Naive thymus-derived CD4-positive, alpha-beta T cell (primary cell): Measurements from ENCODE around the gene TMEM131L. TPM values are rescaled to one million over a fixed set of nuclear protein-coding genes. Genes with fewer than 3 reads are reported as not detected.
"Not testable (repeated sequence)": the region's sequence is repeated elsewhere in the genome, so short reads cannot be mapped to it uniquely, and the experiment has no call there.

Experiments
- ATAC-seq: fragments of 150-1000 bp; cut with Tn5 transposase; 2 replicates; pipeline ENCODE4 v1.10.0; 2021; ENCODE audit warnings: mild to moderate bottlenecking, moderate library complexity
- CTCF ChIA-PET: fragments of 350-600 bp; sonication (Branson Sonifier 250); formaldehyde crosslinking; loops from one replicate; lab custom pipeline; 2021; ENCODE audit warnings: antibody characterized with exemption; lab: Charles Lee
- POLR2A ChIA-PET: fragments of 350-600 bp; sonication (Branson Sonifier 250); formaldehyde crosslinking; loops from one replicate; lab custom pipeline; 2021; ENCODE audit warnings: antibody characterized with exemption, inconsistent platforms; lab: Charles Lee
- DNase-seq, 9 donors: peaks; one replicate each; pipeline versions ENCODE4 v3.0.0 to v3.0.0-alpha.2; 2020 to 2022; ENCODE audit warnings: mixed read lengths in 1 of 9
- H3K27ac ChIP-seq: one replicate; pipeline ENCODE4 v1.7.0; 2013; ENCODE audit warnings: mild to moderate bottlenecking, low read depth, low read length, moderate library complexity
- H3K27me3 ChIP-seq, 2 donors: one replicate each; pipeline ENCODE4 v1.7.0; 2013; ENCODE audit warnings: low read length in 2 of 2, mild to moderate bottlenecking in 2 of 2, moderate library complexity in 2 of 2; ENCODE audit not compliant: control insufficient read depth in 2 of 2, insufficient read depth in 2 of 2
- H3K36me3 ChIP-seq, 3 experiments: 1 replicate in 2 of 3; 2 replicates in 1 of 3; pipeline ENCODE4 v1.7.0; 2013; ENCODE audit warnings: low read length in 3 of 3, mild to moderate bottlenecking in 3 of 3, moderate library complexity in 1 of 3; ENCODE audit not compliant: insufficient read depth in 3 of 3, control insufficient read depth in 2 of 3
- H3K4me1 ChIP-seq, 2 donors: one replicate each; pipeline ENCODE4 v1.7.0; 2013; ENCODE audit warnings: low read length in 2 of 2, mild to moderate bottlenecking in 2 of 2, moderate library complexity in 1 of 2; ENCODE audit not compliant: control insufficient read depth in 2 of 2, insufficient read depth in 2 of 2
- H3K4me3 ChIP-seq: 2 replicates; pipeline ENCODE4 v1.7.0; 2013; ENCODE audit warnings: mild to moderate bottlenecking, low read length
- H3K9me3 ChIP-seq, 3 experiments: 1 replicate in 2 of 3; 2 replicates in 1 of 3; pipeline ENCODE4 v1.7.0; 2013; ENCODE audit warnings: low read length in 3 of 3; ENCODE audit not compliant: control insufficient read depth in 2 of 3
- H3K27ac Mint-ChIP-seq, 9 donors: one replicate each; pipeline ENCODE4 v1.8.0; 2020 to 2022; ENCODE audit warnings: mixed read lengths in 9 of 9, mild to moderate bottlenecking in 8 of 9, moderate library complexity in 5 of 9, inconsistent platforms in 2 of 9
- H3K27me3 Mint-ChIP-seq, 5 donors: one replicate each; pipeline ENCODE4 v1.8.0; 2021 to 2022; ENCODE audit warnings: mixed read lengths in 5 of 5, mild to moderate bottlenecking in 1 of 5
- H3K36me3 Mint-ChIP-seq, 5 donors: one replicate each; pipeline ENCODE4 v1.8.0; 2020 to 2022; ENCODE audit warnings: mixed read lengths in 5 of 5, mild to moderate bottlenecking in 3 of 5, inconsistent platforms in 1 of 5
- H3K4me1 Mint-ChIP-seq, 7 donors: one replicate each; pipeline ENCODE4 v1.8.0; 2020 to 2022; ENCODE audit warnings: mixed read lengths in 7 of 7, mild to moderate bottlenecking in 3 of 7, inconsistent platforms in 1 of 7
- H3K4me3 Mint-ChIP-seq, 10 donors: one replicate each; pipeline ENCODE4 v1.8.0; 2020 to 2022; ENCODE audit warnings: mild to moderate bottlenecking in 10 of 10, mixed read lengths in 10 of 10, moderate library complexity in 6 of 10, inconsistent platforms in 2 of 10
- H3K9me3 Mint-ChIP-seq, 11 donors: one replicate each; pipeline ENCODE4 v1.8.0; 2020 to 2022; ENCODE audit warnings: mixed read lengths in 11 of 11, mild to moderate bottlenecking in 4 of 11, inconsistent platforms in 1 of 11, moderate library complexity in 1 of 11
- intact Hi-C, 2 donors: fragments of 100-400 bp; cut with micrococcal nuclease; formaldehyde crosslinking; loops; one replicate each; pipeline ENCODE4 v1.15.1; 2023
- polyA plus RNA-seq, 2 donors: library from polyadenylated mRNA; unstranded; fragments of 300-500 nt; fragmentation: Illumina TruSeq; gene quantifications; one replicate each; pipeline ENCODE4 v1.2.3, GENCODE V29; 2021
- total RNA-seq, 6 experiments: library from RNA in 5 of 6; stranded (reverse) in 5 of 6; gene quantifications; 1 replicate in 5 of 6; 2 replicates in 1 of 6; pipeline ENCODE4 v1.2.3 and lab custom pipeline; 2021 to 2026

TMEM131L gene
- total and polyA plus RNA-seq, 7 experiments from 2014 or later = 45.7 to 111 (median 87.9) TPM

- POLR2A ChIA-PET = interaction anchor here (0.8 kb wide), 1 partner anchor 269 kb away, joined by 3 read pairs; no protein-coding TSS in a partner anchor
- intact Hi-C loops = loop anchor here in 1 of 2 donors (1.0 kb wide), 1 partner anchor 9 kb away; no protein-coding TSS in a partner anchor
- peak overlapping the region in 4 of 9 donors; percentile 14 to 58 (median 34) for H3K27ac Mint-ChIP-seq
These were observed 136.6 kb downstream of the TMEM131L start for GRCh38 chr4:153602758-153603157.

GRCh38 chr4:153603258-153603657 lies 137.1 kb downstream of the TMEM131L start:
- Histone ChIP-seq H3K4me1 (no peaks in the 10 kb centered on the region), H3K27ac (no peak overlapping the region), H3K27me3 (no peaks in the 10 kb centered on the region), H3K9me3 (no peaks in the 10 kb centered on the region), H3K4me3 (no peak overlapping the region), H3K36me3 (peaks cover 31 to 92% (median 32%) of the 10 kb centered on the region in 3 experiments)
- ChIA-PET CTCF (interaction anchor here (0.7 kb wide), 1 partner anchor 164 kb away, joined by 3 read pairs; no protein-coding TSS in a partner anchor), POLR2A (no interaction called here)
- no peak overlapping the region for H3K4me3 Mint-ChIP-seq
- no peak for DNase-seq
- H3K4me1 Mint-ChIP-seq = peaks cover 0 to 22% (median 13%) of the 10 kb centered on the region in 7 donors
- ATAC-seq = no peak
- H3K9me3 Mint-ChIP-seq = no peaks in the 10 kb centered on the region
- peaks cover 0 to 49% (median 20%) of the 10 kb centered on the region in 5 donors for H3K36me3 Mint-ChIP-seq
- intact Hi-C loops = loop anchor here in 1 of 2 donors (1.0 kb wide), 1 partner anchor 8 kb away; no protein-coding TSS in a partner anchor
- no peaks in the 10 kb centered on the region for H3K27me3 Mint-ChIP-seq
- peak overlapping the region in 2 of 9 donors; percentile 52 to 58 for H3K27ac Mint-ChIP-seq

More at GRCh38 chr4:153602758-153603157, 136.6 kb downstream of the TMEM131L start:
- H3K4me1 ChIP-seq = no peaks in the 10 kb centered on the region
- Mint-ChIP-seq H3K9me3 (no peaks in the 10 kb centered on the region), H3K27me3 (no peaks in the 10 kb centered on the region), H3K36me3 (peaks cover 0 to 52% (median 22%) of the 10 kb centered on the region in 5 donors), H3K4me1 (peaks cover 0 to 22% (median 13%) of the 10 kb centered on the region in 7 donors), H3K4me3 (no peak overlapping the region)
- H3K36me3 ChIP-seq = peaks cover 31 to 95% (median 32%) of the 10 kb centered on the region in 3 experiments
- no peak overlapping the region for H3K27ac ChIP-seq
- no peak for ATAC-seq
- no peaks in the 10 kb centered on the region for H3K9me3 ChIP-seq
- CTCF ChIA-PET = no interaction called here
- DNase-seq = no peak
- no peaks in the 10 kb centered on the region for H3K27me3 ChIP-seq
- no peak overlapping the region for H3K4me3 ChIP-seq

GRCh38 chr4:153603835-153604234 lies 137.7 kb downstream of the TMEM131L start:
- H3K4me1 ChIP-seq = no peaks in the 10 kb centered on the region
- H3K27ac Mint-ChIP-seq = peak overlapping the region in 1 of 9 donors; percentile 52
- intact Hi-C loops = loop anchor here in 1 of 2 donors (1.0 kb wide), 1 partner anchor 7 kb away; no protein-coding TSS in a partner anchor
- H3K36me3 Mint-ChIP-seq = peaks cover 0 to 47% (median 20%) of the 10 kb centered on the region in 5 donors
- no peak overlapping the region for H3K4me3 Mint-ChIP-seq
- no peak overlapping the region for H3K4me3 ChIP-seq
- H3K36me3 ChIP-seq = peaks cover 32 to 90% (median 33%) of the 10 kb centered on the region in 3 experiments
- no peaks in the 10 kb centered on the region for H3K9me3 ChIP-seq
- ATAC-seq = no peak
- DNase-seq = no peak
- CTCF ChIA-PET = interaction anchor here (0.7 kb wide), 1 partner anchor 165 kb away, joined by 3 read pairs; no protein-coding TSS in a partner anchor
- POLR2A ChIA-PET = no interaction called here
- H3K27me3 Mint-ChIP-seq = no peaks in the 10 kb centered on the region
- H3K9me3 Mint-ChIP-seq = no peaks in the 10 kb centered on the region
- no peak overlapping the region for H3K27ac ChIP-seq
- no peaks in the 10 kb centered on the region for H3K27me3 ChIP-seq
- peaks cover under 1 to 24% (median 11%) of the 10 kb centered on the region in 7 donors for H3K4me1 Mint-ChIP-seq

GRCh38 chr4:153609070-153609469 lies 142.9 kb downstream of the TMEM131L start:
- Mint-ChIP-seq H3K36me3 (peaks cover 10 to 62% (median 44%) of the 10 kb centered on the region in 5 donors), H3K4me1 (peaks cover 3 to 63% (median 37%) of the 10 kb centered on the region in 7 donors), H3K27ac (peak overlapping the region in 8 of 9 donors; percentile 1 to 88 (median 60))
- H3K27ac ChIP-seq, POLR2A ChIA-PET, CTCF ChIA-PET, DNase-seq, H3K4me3 Mint-ChIP-seq, ATAC-seq, H3K9me3 Mint-ChIP-seq, H3K4me3 ChIP-seq, H3K9me3 ChIP-seq, H3K4me1 ChIP-seq, H3K27me3 Mint-ChIP-seq, H3K27me3 ChIP-seq: not testable (repeated sequence)
- peaks cover 16 to 88% (median 25%) of the 10 kb centered on the region in 3 experiments for H3K36me3 ChIP-seq
- intact Hi-C loops = loop anchor here in 1 of 2 donors (2.0 kb wide), 1 partner anchor 14 kb away; no protein-coding TSS in a partner anchor

- Mint-ChIP-seq H3K4me1 (peaks cover 16 to 71% (median 54%) of the 10 kb centered on the region in 7 donors), H3K36me3 (peaks cover 22 to 73% (median 52%) of the 10 kb centered on the region in 5 donors), H3K27me3 (no peaks in the 10 kb centered on the region), H3K4me3 (no peak overlapping the region), H3K9me3 (peaks cover 0 to 2% (median 0%) of the 10 kb centered on the region in 11 donors), H3K27ac (peak overlapping the region in 8 of 9 donors; percentile 27 to 90 (median 68))
- Histone ChIP-seq H3K4me3 (no peak overlapping the region), H3K27ac (no peak overlapping the region), H3K36me3 (peaks cover 12 to 89% (median 26%) of the 10 kb centered on the region in 3 experiments), H3K9me3 (no peaks in the 10 kb centered on the region), H3K27me3 (no peaks in the 10 kb centered on the region), H3K4me1 (no peaks in the 10 kb centered on the region)
- DNase-seq (no peak), ATAC-seq (no peak)
- ChIA-PET POLR2A (interaction anchor here (0.7 kb wide), 1 partner anchor 912 kb away, joined by 3 read pairs; no protein-coding TSS in a partner anchor), CTCF (no interaction called here)
- intact Hi-C loops = loop anchor here in 1 of 2 donors (1.0 kb wide), 1 partner anchor 7 kb away; no protein-coding TSS in a partner anchor
These were observed 144.6 kb downstream of the TMEM131L start for GRCh38 chr4:153610623-153611376.

GRCh38 chr4:153611679-153612078 lies 145.5 kb downstream of the TMEM131L start:
- ChIA-PET CTCF (no interaction called here), POLR2A (no interaction called here)
- Mint-ChIP-seq H3K36me3 (peaks cover 22 to 70% (median 52%) of the 10 kb centered on the region in 5 donors), H3K4me1 (peaks cover 23 to 69% (median 59%) of the 10 kb centered on the region in 7 donors), H3K27me3 (no peaks in the 10 kb centered on the region), H3K9me3 (peaks cover 0 to 2% (median 0%) of the 10 kb centered on the region in 11 donors), H3K4me3 (no peak overlapping the region), H3K27ac (peak overlapping the region in 8 of 9 donors; percentile 27 to 87 (median 58))
- ATAC-seq = no peak
- H3K4me1 ChIP-seq = no peaks in the 10 kb centered on the region
- peaks cover 12 to 86% (median 20%) of the 10 kb centered on the region in 3 experiments for H3K36me3 ChIP-seq
- H3K4me3 ChIP-seq = no peak overlapping the region
- DNase-seq = no peak
- no peak overlapping the region for H3K27ac ChIP-seq
- H3K9me3 ChIP-seq = no peaks in the 10 kb centered on the region
- intact Hi-C loops = loop anchor here in 1 of 2 donors (1.0 kb wide), 1 partner anchor 8 kb away; no protein-coding TSS in a partner anchor
- no peaks in the 10 kb centered on the region for H3K27me3 ChIP-seq
